Measurements from ENCODE around the gene EXPH5. TPM values are rescaled to one million over a fixed set of nuclear protein-coding genes. Genes with fewer than 3 reads are reported as not detected.

EXPH5 gene
- total and polyA plus RNA-seq, 9 of the 15 experiments (the other 6 are each of a cell fraction or from before 2014, with no cell fraction given): 1.3 to 8.5 (median 4.8) TPM

DNA sequence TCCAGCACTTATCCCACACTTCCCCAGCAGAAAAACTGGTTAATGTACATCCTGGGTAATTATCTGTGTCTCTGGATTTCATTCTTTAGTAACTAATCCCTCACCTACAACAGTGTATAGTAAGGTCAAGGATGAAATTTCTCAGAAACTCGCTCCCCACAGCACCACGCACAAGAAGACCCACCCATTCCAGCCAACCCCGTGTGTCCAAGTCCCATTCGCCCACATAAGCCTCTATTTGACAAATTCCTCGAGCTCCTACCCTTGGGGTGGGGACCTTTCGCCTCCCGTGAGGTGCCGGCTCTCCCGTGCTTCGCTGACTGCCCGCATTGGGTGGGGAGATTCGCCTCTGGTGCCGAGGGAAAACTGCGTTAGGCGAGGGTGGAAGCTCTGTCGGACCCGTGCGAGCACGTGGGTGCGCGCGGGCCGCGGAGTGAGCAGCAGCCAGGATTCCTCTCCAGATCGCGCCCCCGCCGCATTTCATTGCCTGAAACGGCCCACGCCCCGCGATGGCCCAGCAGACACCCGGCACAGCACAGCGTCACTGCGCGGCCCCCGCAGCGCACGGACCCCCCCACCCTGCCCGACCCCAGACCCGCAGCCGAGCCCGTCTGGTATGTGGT is 866 bp downstream of the EXPH5 start (continued):
- TF ChIP-seq LARP7 (IDR thresholded peaks at IDR 0.05) (no peak), NBN (IDR thresholded peaks at IDR 0.05; ENCODE audit: low read depth) (no peak), POLR2G (IDR thresholded peaks at IDR 0.05; ENCODE audit: low read depth, low read length) (peak; percentile 80), NRF1 (conservative IDR thresholded peaks at IDR 0.05 in 1 of 2, IDR thresholded peaks at IDR 0.05 in 1 of 2) (peak; percentile 25 to 49; a peak in 2 of 4 replicates), SMARCA5 (IDR thresholded peaks at IDR 0.05) (no peak), BRCA1 (IDR thresholded peaks at IDR 0.05) (no peak), BRCA1 (CRISPR knock-in tag; IDR thresholded peaks at IDR 0.05) (0 out of 2 replicates have a peak, but pooled peaks have one; percentile 78), MED1 (CRISPR knock-in tag; IDR thresholded peaks at IDR 0.05; ENCODE audit: borderline replicate concordance) (peak; percentile 81; the same call in 1 of the 2 replicates), CREM (IDR thresholded peaks at IDR 0.05; ENCODE audit: low read depth) (peak; percentile 28; the same call in 1 of the 2 replicates), SMARCB1 (IDR thresholded peaks at IDR 0.05; ENCODE audit: insufficient read length, low read depth) (no peak), MAZ (CRISPR knock-in tag; conservative IDR thresholded peaks at IDR 0.05 in 1 of 2, IDR thresholded peaks at IDR 0.05 in 1 of 2) (peak in 1 of 2 experiments; percentile 30; a peak in 2 of 4 replicates), FOXP1 (CRISPR knock-in tag; IDR thresholded peaks at IDR 0.05) (peak; percentile 40; the same call in 1 of the 2 replicates)
- TF ChIP-seq, protein P1, sequence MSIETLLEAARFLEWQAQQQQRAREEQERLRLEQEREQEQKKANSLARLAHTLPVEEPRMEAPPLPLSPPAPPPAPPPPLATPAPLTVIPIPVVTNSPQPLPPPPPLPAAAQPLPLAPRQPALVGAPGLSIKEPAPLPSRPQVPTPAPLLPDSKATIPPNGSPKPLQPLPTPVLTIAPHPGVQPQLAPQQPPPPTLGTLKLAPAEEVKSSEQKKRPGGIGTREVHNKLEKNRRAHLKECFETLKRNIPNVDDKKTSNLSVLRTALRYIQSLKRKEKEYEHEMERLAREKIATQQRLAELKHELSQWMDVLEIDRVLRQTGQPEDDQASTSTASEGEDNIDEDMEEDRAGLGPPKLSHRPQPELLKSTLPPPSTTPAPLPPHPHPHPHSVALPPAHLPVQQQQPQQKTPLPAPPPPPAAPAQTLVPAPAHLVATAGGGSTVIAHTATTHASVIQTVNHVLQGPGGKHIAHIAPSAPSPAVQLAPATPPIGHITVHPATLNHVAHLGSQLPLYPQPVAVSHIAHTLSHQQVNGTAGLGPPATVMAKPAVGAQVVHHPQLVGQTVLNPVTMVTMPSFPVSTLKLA (conservative IDR thresholded peaks at IDR 0.05): peak; percentile 69 to 72
- TF ChIP-seq, protein P2, sequence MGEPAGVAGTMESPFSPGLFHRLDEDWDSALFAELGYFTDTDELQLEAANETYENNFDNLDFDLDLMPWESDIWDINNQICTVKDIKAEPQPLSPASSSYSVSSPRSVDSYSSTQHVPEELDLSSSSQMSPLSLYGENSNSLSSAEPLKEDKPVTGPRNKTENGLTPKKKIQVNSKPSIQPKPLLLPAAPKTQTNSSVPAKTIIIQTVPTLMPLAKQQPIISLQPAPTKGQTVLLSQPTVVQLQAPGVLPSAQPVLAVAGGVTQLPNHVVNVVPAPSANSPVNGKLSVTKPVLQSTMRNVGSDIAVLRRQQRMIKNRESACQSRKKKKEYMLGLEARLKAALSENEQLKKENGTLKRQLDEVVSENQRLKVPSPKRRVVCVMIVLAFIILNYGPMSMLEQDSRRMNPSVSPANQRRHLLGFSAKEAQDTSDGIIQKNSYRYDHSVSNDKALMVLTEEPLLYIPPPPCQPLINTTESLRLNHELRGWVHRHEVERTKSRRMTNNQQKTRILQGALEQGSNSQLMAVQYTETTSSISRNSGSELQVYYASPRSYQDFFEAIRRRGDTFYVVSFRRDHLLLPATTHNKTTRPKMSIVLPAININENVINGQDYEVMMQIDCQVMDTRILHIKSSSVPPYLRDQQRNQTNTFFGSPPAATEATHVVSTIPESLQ (CRISPR knock-in tag; IDR thresholded peaks at IDR 0.05): no peak
- TF ChIP-seq, protein P3, sequence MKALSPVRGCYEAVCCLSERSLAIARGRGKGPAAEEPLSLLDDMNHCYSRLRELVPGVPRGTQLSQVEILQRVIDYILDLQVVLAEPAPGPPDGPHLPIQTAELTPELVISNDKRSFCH (CRISPR knock-in tag; IDR thresholded peaks at IDR 0.05): no peak
- TF ChIP-seq, protein P3 (tag; IDR thresholded peaks at IDR 0.05): no peak
- TF ChIP-seq, protein P4, sequence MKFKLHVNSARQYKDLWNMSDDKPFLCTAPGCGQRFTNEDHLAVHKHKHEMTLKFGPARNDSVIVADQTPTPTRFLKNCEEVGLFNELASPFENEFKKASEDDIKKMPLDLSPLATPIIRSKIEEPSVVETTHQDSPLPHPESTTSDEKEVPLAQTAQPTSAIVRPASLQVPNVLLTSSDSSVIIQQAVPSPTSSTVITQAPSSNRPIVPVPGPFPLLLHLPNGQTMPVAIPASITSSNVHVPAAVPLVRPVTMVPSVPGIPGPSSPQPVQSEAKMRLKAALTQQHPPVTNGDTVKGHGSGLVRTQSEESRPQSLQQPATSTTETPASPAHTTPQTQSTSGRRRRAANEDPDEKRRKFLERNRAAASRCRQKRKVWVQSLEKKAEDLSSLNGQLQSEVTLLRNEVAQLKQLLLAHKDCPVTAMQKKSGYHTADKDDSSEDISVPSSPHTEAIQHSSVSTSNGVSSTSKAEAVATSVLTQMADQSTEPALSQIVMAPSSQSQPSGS (CRISPR knock-in tag; IDR thresholded peaks at IDR 0.05): 0 out of 2 replicates have a peak, but pooled peaks have one; percentile 28
- TF ChIP-seq, protein P5, sequence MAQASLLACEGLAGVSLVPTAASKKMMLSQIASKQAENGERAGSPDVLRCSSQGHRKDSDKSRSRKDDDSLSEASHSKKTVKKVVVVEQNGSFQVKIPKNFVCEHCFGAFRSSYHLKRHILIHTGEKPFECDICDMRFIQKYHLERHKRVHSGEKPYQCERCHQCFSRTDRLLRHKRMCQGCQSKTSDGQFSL (CRISPR knock-in tag; IDR thresholded peaks at IDR 0.05): 0 out of 2 replicates have a peak, but pooled peaks have one; percentile 73
- TF ChIP-seq, protein P5 (tag; IDR thresholded peaks at IDR 0.05): no peak
- TF ChIP-seq, protein P6, sequence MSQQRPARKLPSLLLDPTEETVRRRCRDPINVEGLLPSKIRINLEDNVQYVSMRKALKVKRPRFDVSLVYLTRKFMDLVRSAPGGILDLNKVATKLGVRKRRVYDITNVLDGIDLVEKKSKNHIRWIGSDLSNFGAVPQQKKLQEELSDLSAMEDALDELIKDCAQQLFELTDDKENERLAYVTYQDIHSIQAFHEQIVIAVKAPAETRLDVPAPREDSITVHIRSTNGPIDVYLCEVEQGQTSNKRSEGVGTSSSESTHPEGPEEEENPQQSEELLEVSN (IDR thresholded peaks at IDR 0.05; ENCODE audit: borderline replicate concordance in 1 of 2, extremely low read depth in 1 of 2, insufficient read depth in 1 of 2, insufficient read length in 1 of 2, low read depth in 1 of 2, low read length in 1 of 2, poor library complexity in 1 of 2, severe bottlenecking in 1 of 2): peak; percentile 95 to 97
